GM23248 (cell line): ENCODE results near the gene NKAIN2. TPM values are rescaled to one million over a fixed set of nuclear protein-coding genes. Genes with fewer than 3 reads are reported as not detected.
"Not testable (repeated sequence)": the region's sequence is repeated elsewhere in the genome, so short reads cannot be mapped to it uniquely, and the experiment has no call there.

Experiments
- DNase-seq: peaks from one replicate; pipeline ENCODE4 v3.0.0-alpha.2; 2015
- H2AFZ ChIP-seq: fragments of 200-600 bp; sonication (generic); 2 replicates; pipeline ENCODE4 v1.6.1; 2016; ENCODE audit warnings: antibody characterized with exemption
- H3F3A ChIP-seq: fragments of 200-600 bp; sonication (generic); 2 replicates; pipeline ENCODE4 v1.6.1; 2016; ENCODE audit warnings: mild to moderate bottlenecking, antibody characterized with exemption, mixed run types; ENCODE audit not compliant: insufficient read depth
- H3K27ac ChIP-seq: fragments of 200-600 bp; sonication (generic); 2 replicates; pipeline ENCODE4 v1.5.1; 2016; ENCODE audit warnings: mild to moderate bottlenecking
- H3K27me3 ChIP-seq: fragments of 200-600 bp; sonication (generic); replicated peaks from 2 replicates; pipeline ENCODE4 v1.6.1; 2016; ENCODE audit warnings: mild to moderate bottlenecking; ENCODE audit not compliant: insufficient read depth
- H3K36me3 ChIP-seq: fragments of 200-600 bp; sonication (generic); 2 replicates; pipeline ENCODE4 v1.6.1; 2016; ENCODE audit warnings: low read depth, mild to moderate bottlenecking
- H3K4me1 ChIP-seq: fragments of 200-600 bp; sonication (generic); 2 replicates; pipeline ENCODE4 v1.6.1; 2016; ENCODE audit warnings: mild to moderate bottlenecking; ENCODE audit not compliant: insufficient read depth
- H3K4me2 ChIP-seq: fragments of 200-600 bp; sonication (generic); one replicate; pipeline ENCODE4 v1.6.1; 2016; ENCODE audit warnings: mild to moderate bottlenecking; ENCODE audit not compliant: unreplicated experiment
- H3K4me3 ChIP-seq: fragments of 200-600 bp; sonication (generic); 2 replicates; pipeline ENCODE4 v1.5.1; 2016; ENCODE audit warnings: mild to moderate bottlenecking
- H3K79me2 ChIP-seq: fragments of 200-600 bp; sonication (generic); 2 replicates; pipeline ENCODE4 v1.6.1; 2016; ENCODE audit warnings: mild to moderate bottlenecking; ENCODE audit not compliant: insufficient read depth
- H3K9ac ChIP-seq: fragments of 200-600 bp; sonication (generic); 2 replicates; pipeline ENCODE4 v1.6.1; 2016; ENCODE audit warnings: mild to moderate bottlenecking
- H3K9me2 ChIP-seq: fragments of 200-600 bp; sonication (generic); 2 replicates; pipeline ENCODE4 v1.6.1; 2016; ENCODE audit warnings: mixed run types, mild to moderate bottlenecking, moderate library complexity; ENCODE audit not compliant: insufficient read depth
- H3K9me3 ChIP-seq: fragments of 200-600 bp; sonication (generic); one replicate; pipeline ENCODE4 v1.6.1; 2017; ENCODE audit warnings: low read depth
- H4K20me1 ChIP-seq: fragments of 200-600 bp; sonication (generic); 2 replicates; pipeline ENCODE4 v1.6.0; 2016; ENCODE audit not compliant: insufficient read depth
- EZH2 ChIP-seq: fragments of 200-600 bp; sonication (generic); IDR thresholded peaks from 2 replicates; pipeline ENCODE4 v1.6.1; 2018; ENCODE audit warnings: antibody characterized with exemption, mild to moderate bottlenecking; ENCODE audit not compliant: insufficient read depth, poor library complexity, severe bottlenecking
- EZH2phosphoT487 ChIP-seq: fragments of 200-600 bp; sonication (generic); IDR thresholded peaks from 2 replicates; pipeline ENCODE4 v1.6.1; 2018; ENCODE audit warnings: antibody characterized with exemption, moderate library complexity, mild to moderate bottlenecking, low read depth; ENCODE audit not compliant: insufficient read depth
- WGBS, 2 experiments: methylation state at CpG; one replicate each; pipeline ENCODE4 v1.1.6; 2015 to 2017; ENCODE audit warnings: low lambda C conversion rate in 2 of 2, low coverage in 1 of 2; ENCODE audit errors: missing lambda C conversion rate in 2 of 2; 5-methylcytosine and 5-hydroxymethylcytosine counted together
- in situ Hi-C: fragments of 300-500 bp; cut with MboI; formaldehyde crosslinking; loops from 2 replicates; pipeline ENCODE4 v1.15.0; 2020
- polyA plus RNA-seq: library from polyadenylated mRNA; unstranded; fragments of >200 nt; fragmentation: Nextera tagmentation; extraction: Ambion mirVana; gene quantifications from 2 replicates; pipeline ENCODE4 v1.2.1, GENCODE V29; 2016
- total RNA-seq: library from RNA; depleted of rRNA; stranded (reverse); fragments of >200 nt; shearing (Covaris generic); gene quantifications from 2 replicates; pipeline ENCODE4 v1.2.3, GENCODE V29; 2014

Gene NKAIN2
- total and polyA plus RNA-seq, 2 experiments from 2014 or later: not detected

GRCh38 chr6:124561635-124562130, 758.0 kb downstream of the NKAIN2 start:
- Histone ChIP-seq H3K36me3 (no peaks in the 10 kb centered on the region), H4K20me1 (no peaks in the 10 kb centered on the region), H3K4me2 (no peak overlapping the region), H3K27me3 (no peaks in the 10 kb centered on the region), H3K4me3 (no peak overlapping the region), H3K27ac (no peak overlapping the region), H3K9ac (no peak overlapping the region), H3K9me2 (no peaks in the 10 kb centered on the region), H3F3A (no peaks in the 10 kb centered on the region), H3K79me2 (no peaks in the 10 kb centered on the region), H2AFZ (no peak overlapping the region), H3K9me3 (no peaks in the 10 kb centered on the region), H3K4me1 (no peaks in the 10 kb centered on the region)
- WGBS, 2 experiments: 21 to 34% methylated on average over 4 of the region's 4 CpGs
- DNase-seq: no peak
- TF ChIP-seq EZH2 (no peak), EZH2phosphoT487 (no peak)
- in situ Hi-C loops: no loop called here

GRCh38 chr6:124564125-124564524, 760.5 kb downstream of the NKAIN2 start:
- H3K9me3 ChIP-seq, H3K4me1 ChIP-seq, H3K4me3 ChIP-seq, H2AFZ ChIP-seq, H3K36me3 ChIP-seq, DNase-seq, H4K20me1 ChIP-seq, H3K27me3 ChIP-seq, H3K79me2 ChIP-seq, in situ Hi-C loops, H3K4me2 ChIP-seq, H3K9ac ChIP-seq, H3K9me2 ChIP-seq, H3K27ac ChIP-seq, H3F3A ChIP-seq: not testable (repeated sequence)
- 22 to 32% methylated on average over 3 of the region's 3 CpGs for WGBS, 2 experiments

- 28 to 29% methylated on average over 5 of the region's 5 CpGs for WGBS, 2 experiments
- in situ Hi-C loops: no loop called here
- H3K4me1 ChIP-seq: no peaks in the 10 kb centered on the region
Observed at GRCh38 chr6:124567401-124567800, 763.7 kb downstream of the NKAIN2 start.

GRCh38 chr6:124573953-124574352, 770.3 kb downstream of the NKAIN2 start:
- H3K4me3 ChIP-seq: no peak overlapping the region
- H3K9me2 ChIP-seq: no peaks in the 10 kb centered on the region
- no peaks in the 10 kb centered on the region for H3K27me3 ChIP-seq
- TF ChIP-seq EZH2phosphoT487 (no peak), EZH2 (no peak)
- in situ Hi-C loops: no loop called here
- H3F3A ChIP-seq: no peaks in the 10 kb centered on the region
- H3K36me3 ChIP-seq: no peaks in the 10 kb centered on the region
- H3K4me2 ChIP-seq: no peak overlapping the region
- H2AFZ ChIP-seq: no peak overlapping the region
- H3K79me2 ChIP-seq: no peaks in the 10 kb centered on the region
- no peaks in the 10 kb centered on the region for H4K20me1 ChIP-seq
- 0% methylated on average over 1 of the region's 1 CpG for WGBS, 2 experiments
- no peak for DNase-seq
- no peak overlapping the region for H3K9ac ChIP-seq
- no peak overlapping the region for H3K27ac ChIP-seq
- no peaks in the 10 kb centered on the region for H3K9me3 ChIP-seq
- no peaks in the 10 kb centered on the region for H3K4me1 ChIP-seq

More at GRCh38 chr6:124567401-124567800, 763.7 kb downstream of the NKAIN2 start:
- Histone ChIP-seq H3K4me2 (no peak overlapping the region), H4K20me1 (no peaks in the 10 kb centered on the region), H3K9me3 (no peaks in the 10 kb centered on the region), H3K36me3 (no peaks in the 10 kb centered on the region), H3K27ac (no peak overlapping the region), H3K79me2 (no peaks in the 10 kb centered on the region), H2AFZ (no peak overlapping the region), H3F3A (no peaks in the 10 kb centered on the region), H3K9me2 (no peaks in the 10 kb centered on the region), H3K27me3 (no peaks in the 10 kb centered on the region), H3K4me3 (no peak overlapping the region), H3K9ac (no peak overlapping the region)
- TF ChIP-seq EZH2phosphoT487: no peak
- no peak for TF ChIP-seq EZH2
- DNase-seq: no peak

GRCh38 chr6:124577734-124578281, 774.1 kb downstream of the NKAIN2 start:
- Histone ChIP-seq H4K20me1 (no peaks in the 10 kb centered on the region), H2AFZ (no peak overlapping the region), H3K79me2 (no peaks in the 10 kb centered on the region), H3K27me3 (no peaks in the 10 kb centered on the region), H3F3A (no peaks in the 10 kb centered on the region), H3K27ac (no peak overlapping the region), H3K36me3 (no peaks in the 10 kb centered on the region), H3K9me2 (no peaks in the 10 kb centered on the region), H3K9me3 (no peaks in the 10 kb centered on the region), H3K4me3 (no peak overlapping the region), H3K4me2 (no peak overlapping the region), H3K4me1 (no peaks in the 10 kb centered on the region), H3K9ac (no peak overlapping the region)
- WGBS, 2 experiments: 63 to 80% methylated on average over 2 of the region's 2 CpGs
- in situ Hi-C loops: no loop called here
- TF ChIP-seq EZH2phosphoT487 (no peak), EZH2 (no peak)
- no peak for DNase-seq
